Muscle layer of duodenum (tissue), 2 donors: ENCODE measurements around the gene ZNF385A.

Source experiments
- H3K27ac ChIP-seq: one replicate; pipeline ENCODE4 v1.7.0; 2013; ENCODE audit warnings: mild to moderate bottlenecking, low read length
- H3K27me3 ChIP-seq: one replicate; pipeline ENCODE4 v1.7.0; 2013; ENCODE audit warnings: low read depth, mild to moderate bottlenecking, control low read depth, low read length
- H3K36me3 ChIP-seq, 2 donors: one replicate each; pipeline ENCODE4 v1.7.0; 2013; ENCODE audit warnings: low read length in 2 of 2, control low read depth in 1 of 2, mild to moderate bottlenecking in 1 of 2; ENCODE audit not compliant: insufficient read depth in 2 of 2, control insufficient read depth in 1 of 2
- H3K4me1 ChIP-seq, 2 donors: one replicate each; pipeline ENCODE4 v1.7.0; 2013; ENCODE audit warnings: low read length in 2 of 2, mild to moderate bottlenecking in 2 of 2, control low read depth in 1 of 2, moderate library complexity in 1 of 2; ENCODE audit not compliant: insufficient read depth in 2 of 2, control insufficient read depth in 1 of 2
- H3K4me3 ChIP-seq, 2 donors: one replicate each; pipeline ENCODE4 v1.7.0; 2013; ENCODE audit warnings: low read length in 2 of 2, low read depth in 1 of 2, mild to moderate bottlenecking in 1 of 2
- H3K9me3 ChIP-seq, 2 donors: one replicate each; pipeline ENCODE4 v1.7.0; 2013; ENCODE audit warnings: low read length in 2 of 2, control low read depth in 1 of 2, mild to moderate bottlenecking in 1 of 2; ENCODE audit not compliant: control insufficient read depth in 1 of 2
- donor health status: healthy.

ZNF385A gene

DNA sequence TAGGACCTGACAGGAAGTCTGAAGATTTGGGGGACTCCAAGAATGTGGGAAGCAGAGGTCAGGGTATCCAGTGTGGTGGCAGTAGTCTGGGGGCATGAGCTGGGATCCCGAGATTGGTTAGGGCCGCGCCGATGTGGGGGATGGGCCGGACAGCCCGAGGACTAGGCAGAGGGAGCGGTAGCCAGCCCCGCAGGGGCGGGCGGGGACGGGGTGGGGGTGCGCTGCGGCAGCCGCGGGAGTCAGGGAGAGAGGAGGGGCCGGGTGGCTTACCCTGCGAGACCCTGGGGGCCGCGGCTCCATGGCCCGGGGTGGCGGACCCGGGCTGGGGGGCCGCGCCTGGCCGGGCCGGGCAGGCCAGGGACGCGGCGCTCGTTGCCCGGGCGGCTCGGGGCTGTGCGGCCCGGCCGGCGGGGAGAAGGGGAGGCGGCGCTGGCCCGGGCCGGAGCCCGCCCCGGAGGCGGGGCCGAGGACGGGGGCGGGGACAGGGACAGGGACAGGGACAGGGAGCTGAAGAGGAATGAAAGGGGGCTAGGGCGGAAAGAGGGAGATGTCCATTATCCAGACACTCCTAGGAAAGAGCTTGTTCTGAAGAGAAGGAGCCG, 5.6 kb downstream of the ZNF385A start:
- Histone ChIP-seq H3K4me1 (peaks cover 3 to 22% of the 10 kb centered on the region in 2 donors), H3K9me3 (no peaks in the 10 kb centered on the region), H3K27me3 (no peaks in the 10 kb centered on the region), H3K36me3 (peaks cover 0 to 10% of the 10 kb centered on the region in 2 donors), H3K27ac (peak overlapping the region; percentile 43), H3K4me3 (peak overlapping the region; percentile 64 to 67)

DNA sequence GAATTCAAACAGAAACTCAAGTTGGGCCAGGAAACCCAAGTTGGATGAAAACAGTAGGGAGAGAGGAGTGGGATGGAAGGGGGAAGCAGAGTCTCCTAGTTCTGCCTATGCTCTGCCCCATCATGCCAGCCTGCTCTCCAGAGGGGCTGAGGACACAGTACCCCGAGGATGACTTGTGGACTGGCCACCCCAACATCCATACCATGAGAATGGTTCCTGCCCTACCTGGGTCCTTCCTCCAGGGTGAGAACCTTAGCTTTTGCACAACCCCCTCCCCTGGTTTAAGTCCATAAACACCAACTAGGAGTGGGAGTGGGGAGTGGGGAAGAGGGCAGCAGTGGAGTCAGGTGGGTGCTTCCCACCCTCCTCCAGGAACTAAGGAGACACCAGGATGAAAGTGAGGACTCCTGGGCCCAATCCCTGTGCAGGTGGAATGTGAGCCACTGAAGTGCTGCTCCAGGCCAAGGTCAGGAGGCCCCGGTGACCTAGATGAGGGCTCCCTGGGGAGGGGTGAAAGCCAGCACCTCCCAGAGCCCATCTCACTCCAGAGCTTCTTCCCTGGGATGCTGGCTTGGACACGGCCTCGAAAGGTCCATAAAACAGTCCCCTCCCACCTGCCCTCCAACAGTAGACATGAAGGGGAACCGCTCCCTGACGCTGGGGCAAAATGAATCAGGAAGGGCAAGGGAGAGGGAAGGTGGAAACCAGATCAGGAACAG, 6.6 kb downstream of the ZNF385A start:
- H3K4me3 ChIP-seq, result peak overlapping the region; percentile 64 to 67
- H3K27me3 ChIP-seq, result no peaks in the 10 kb centered on the region
- no peaks in the 10 kb centered on the region for H3K9me3 ChIP-seq
- H3K36me3 ChIP-seq, result peaks cover 0 to 19% of the 10 kb centered on the region in 2 donors
- peak overlapping the region; percentile 35 for H3K27ac ChIP-seq
- peaks cover 3 to 22% of the 10 kb centered on the region in 2 donors for H3K4me1 ChIP-seq

DNA sequence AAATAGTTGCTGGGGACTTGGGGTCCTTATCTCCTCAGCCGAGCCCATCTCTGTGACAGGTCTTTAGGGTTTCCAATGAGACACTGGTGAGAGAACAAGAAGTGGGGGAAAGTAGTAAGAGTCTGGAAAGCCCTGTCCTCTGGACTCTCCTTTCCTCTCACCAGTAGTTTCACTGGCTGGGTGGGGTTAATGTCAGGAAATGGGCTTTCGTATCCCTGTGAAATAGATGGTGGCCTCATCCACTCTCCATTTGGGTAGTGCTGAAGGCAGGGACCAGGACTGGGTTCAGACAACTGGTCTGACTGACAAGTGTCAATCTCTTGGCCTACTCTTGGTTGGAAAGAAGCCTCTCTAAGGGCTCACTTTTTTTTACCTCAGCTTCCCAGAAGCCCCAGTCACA, 7.5 kb downstream of the ZNF385A start:
- Histone ChIP-seq H3K9me3 (no peaks in the 10 kb centered on the region), H3K27ac (peak overlapping the region; percentile 28), H3K4me1 (peaks cover 3 to 22% of the 10 kb centered on the region in 2 donors), H3K36me3 (peaks cover 0 to 19% of the 10 kb centered on the region in 2 donors), H3K27me3 (no peaks in the 10 kb centered on the region), H3K4me3 (no peak overlapping the region)

DNA sequence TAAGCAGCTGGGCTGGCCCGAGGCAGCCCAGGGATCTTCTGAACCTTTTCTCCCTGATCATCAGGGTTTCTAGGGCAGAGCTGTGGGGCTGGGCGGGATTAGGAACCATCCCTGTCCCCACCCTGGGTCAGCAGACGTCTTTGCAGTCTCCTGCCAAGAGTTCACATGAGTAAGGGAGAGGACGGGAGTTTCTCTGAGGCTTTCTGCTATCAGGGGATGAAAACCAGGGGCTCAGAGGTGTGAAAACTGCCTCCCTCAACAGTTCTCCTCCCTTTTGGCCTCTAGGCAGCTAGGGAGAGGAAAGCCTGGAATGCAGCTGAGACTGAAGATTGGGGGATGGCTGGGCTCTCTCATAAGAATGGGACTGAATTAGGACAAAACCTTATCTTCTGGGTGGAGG, 7.9 kb downstream of the ZNF385A start:
- H3K4me1 ChIP-seq, result peaks cover 3 to 26% of the 10 kb centered on the region in 2 donors
- no peak overlapping the region for H3K4me3 ChIP-seq
- H3K27me3 ChIP-seq, result no peaks in the 10 kb centered on the region
- peaks cover 0 to 19% of the 10 kb centered on the region in 2 donors for H3K36me3 ChIP-seq
- no peaks in the 10 kb centered on the region for H3K9me3 ChIP-seq
- peak overlapping the region; percentile 28 for H3K27ac ChIP-seq

DNA sequence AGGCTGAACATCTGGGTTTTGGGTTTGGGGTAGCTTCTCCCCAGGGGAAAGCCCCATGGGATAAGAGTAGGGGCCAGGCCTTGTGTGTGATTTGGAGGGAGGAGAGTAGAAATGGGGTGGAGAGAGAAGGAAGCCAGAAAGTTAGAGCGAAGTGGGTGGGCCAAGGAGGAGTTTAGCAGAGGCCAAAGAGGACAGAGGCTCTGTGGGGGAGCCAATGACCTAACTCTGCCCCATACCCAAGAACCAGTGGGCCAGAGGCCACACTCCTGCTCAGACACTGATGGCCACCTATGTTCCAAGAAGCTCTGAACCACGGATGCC, 9.3 kb downstream of the ZNF385A start:
- Histone ChIP-seq H3K27ac (peak overlapping the region; percentile 28), H3K36me3 (peaks cover 0 to 19% of the 10 kb centered on the region in 2 donors), H3K27me3 (no peaks in the 10 kb centered on the region), H3K4me1 (peaks cover 3 to 34% of the 10 kb centered on the region in 2 donors), H3K9me3 (no peaks in the 10 kb centered on the region), H3K4me3 (no peak overlapping the region)

DNA sequence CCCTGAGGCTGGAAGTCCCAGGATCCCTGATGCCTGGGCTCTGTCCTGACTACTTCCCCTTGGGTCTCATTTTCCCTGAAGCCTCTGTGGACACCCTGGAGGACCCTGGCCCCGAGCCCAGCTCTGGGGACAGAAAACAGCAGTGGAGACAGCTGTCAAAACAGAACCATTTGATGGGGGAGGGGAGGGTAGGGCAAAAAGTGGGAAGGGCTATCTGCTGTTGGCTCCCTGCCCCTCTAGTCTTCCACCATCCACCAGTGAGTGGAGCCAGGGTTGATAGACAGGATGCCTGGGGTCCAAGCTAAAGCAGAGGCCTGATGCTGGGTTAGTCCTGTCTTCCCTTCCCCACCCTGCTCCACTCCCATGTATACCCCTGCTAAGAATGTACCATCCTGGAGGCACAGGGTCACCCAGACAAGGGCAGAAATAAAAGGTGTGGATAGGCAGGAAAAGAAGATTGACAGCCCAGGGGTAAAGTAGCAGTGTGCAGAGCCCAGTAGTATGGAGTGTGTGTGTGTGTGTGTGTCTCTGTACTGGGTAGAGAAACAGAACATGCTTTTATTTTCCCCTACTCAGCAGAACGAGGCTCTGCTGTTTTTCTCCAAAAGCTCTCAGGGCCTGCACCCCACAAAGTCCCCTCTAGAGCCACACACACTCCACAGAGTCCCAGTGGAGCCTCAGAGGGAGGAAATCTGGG, 9.8 kb downstream of the ZNF385A start:
- H3K4me1 ChIP-seq, result peaks cover 0 to 39% of the 10 kb centered on the region in 2 donors
- peaks cover 0 to 19% of the 10 kb centered on the region in 2 donors for H3K36me3 ChIP-seq
- H3K4me3 ChIP-seq, result no peak overlapping the region
- no peaks in the 10 kb centered on the region for H3K27me3 ChIP-seq
- H3K9me3 ChIP-seq, result no peaks in the 10 kb centered on the region
- peak overlapping the region; percentile 10 for H3K27ac ChIP-seq

DNA sequence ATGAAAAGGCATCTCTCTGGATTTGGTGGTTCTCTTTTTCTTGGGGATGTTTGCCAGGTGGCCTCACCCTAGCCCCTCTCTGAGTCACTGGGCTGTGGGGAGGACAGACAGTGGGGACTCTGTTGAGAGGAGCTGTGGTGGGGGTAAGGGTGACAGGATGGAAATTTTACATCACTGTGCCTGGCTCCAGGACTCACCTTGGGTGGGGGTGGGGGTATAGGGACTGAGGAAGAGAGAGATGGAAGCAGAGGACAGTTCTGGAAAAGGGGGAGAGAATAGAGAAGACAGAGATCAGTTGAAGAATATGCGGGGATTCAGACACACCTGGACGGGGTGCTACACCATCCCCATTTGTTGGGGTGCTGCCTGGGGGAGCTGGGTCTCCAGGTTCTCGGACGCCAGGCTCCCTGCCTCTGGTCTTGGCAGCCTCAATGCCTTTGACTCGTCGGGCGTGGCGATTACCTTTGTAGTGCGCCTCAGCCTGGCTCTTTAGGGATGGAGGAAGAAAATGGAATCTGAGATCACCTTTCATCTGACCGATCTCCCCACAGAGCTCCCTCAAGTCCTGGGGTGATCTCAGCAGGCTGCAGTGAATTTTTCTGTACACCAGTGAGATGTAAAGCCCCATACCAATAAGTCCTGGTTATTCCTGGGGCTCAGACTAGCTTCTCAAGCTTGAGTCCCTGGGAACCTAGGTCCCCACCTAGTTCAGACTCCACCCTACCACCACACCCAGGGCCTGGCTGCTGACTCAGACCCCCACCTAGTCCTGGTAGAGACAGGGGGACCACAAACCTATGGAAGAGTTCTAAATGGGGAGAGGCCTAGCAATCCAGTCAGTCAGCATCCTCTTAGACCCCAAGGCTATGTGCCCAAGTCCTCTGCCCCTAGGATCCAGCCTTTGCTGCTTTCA, 10.6 kb downstream of the ZNF385A start:
- no peaks in the 10 kb centered on the region for H3K27me3 ChIP-seq
- peaks cover 0 to 43% of the 10 kb centered on the region in 2 donors for H3K4me1 ChIP-seq
- no peaks in the 10 kb centered on the region for H3K9me3 ChIP-seq
- no peak overlapping the region for H3K4me3 ChIP-seq
- H3K36me3 ChIP-seq, result peaks cover 0 to 19% of the 10 kb centered on the region in 2 donors
- peak overlapping the region; percentile 20 for H3K27ac ChIP-seq

DNA sequence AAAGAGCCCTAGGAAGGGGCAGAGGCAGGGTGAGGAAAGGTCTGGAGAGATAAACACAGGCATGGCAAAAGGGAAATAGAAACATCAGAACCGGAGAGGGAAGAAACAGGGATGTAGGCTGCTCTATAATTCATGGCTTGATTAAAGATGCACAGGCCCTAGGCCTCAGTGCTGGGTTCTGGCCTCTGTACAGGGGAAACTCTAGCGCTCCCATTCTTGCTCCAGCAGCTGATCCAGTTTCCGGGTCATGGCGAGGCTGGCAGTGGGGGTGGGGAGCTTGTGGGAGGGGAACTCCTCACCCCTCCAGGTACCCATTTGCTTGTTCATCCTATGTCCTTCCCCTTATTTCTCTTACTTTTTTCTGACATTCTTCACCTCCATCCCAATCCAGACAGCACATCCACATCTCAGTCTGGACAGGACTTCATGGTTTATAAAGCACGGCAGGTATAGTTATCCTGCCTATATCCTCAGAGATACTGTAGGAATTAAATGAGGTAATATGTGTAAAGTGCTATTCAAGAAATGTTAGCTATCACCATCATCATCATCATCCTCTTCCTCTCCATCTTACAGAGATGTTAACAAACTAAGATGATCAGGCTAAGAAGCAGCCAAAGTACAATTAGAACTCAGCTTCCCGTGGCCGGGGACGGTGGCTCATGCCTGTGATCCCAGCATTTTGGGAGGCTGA, 12.3 kb downstream of the ZNF385A start:
- H3K36me3 ChIP-seq, result peaks cover 0 to 19% of the 10 kb centered on the region in 2 donors
- no peaks in the 10 kb centered on the region for H3K27me3 ChIP-seq
- H3K9me3 ChIP-seq, result no peaks in the 10 kb centered on the region
- no peak overlapping the region for H3K4me3 ChIP-seq
- peaks cover 3 to 40% of the 10 kb centered on the region in 2 donors for H3K4me1 ChIP-seq
- no peak overlapping the region for H3K27ac ChIP-seq

DNA sequence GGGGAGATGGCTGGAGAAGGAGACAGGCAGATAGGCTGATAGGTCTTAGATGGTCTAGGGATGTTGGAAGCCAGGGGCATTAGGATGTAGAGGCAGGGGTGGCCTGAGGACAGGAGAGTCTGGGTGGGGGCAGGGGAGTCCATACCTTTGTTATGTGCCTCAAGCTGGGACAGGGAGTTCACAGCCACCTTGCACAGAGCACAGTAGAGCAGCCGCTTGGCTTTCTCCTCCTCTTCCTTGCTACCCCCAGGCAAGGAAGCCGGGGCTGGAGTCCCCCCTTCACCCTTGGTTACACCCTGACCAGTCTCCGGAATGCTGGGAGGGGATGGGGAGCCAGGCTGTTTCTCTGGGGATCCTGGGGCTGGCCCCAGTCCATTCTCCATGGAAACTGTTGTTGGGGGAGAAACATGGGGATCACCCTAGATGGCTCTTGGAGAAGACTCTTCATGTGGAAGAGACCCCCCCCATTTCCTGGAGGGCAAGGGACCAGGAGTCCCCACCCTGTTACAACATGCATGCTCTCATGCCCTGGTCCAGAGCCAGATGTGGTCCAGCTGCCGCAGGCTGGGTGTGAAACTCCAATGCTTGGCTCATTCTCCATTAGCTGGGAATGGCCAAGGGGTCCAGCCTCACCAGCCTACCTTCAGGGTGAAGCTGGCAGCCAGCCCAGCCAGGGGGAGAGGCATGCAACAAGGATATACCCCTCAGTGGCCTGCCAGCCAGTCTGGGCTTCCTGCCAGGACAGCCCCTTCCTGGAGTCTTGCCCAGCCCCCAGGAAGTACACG, 13.0 kb downstream of the ZNF385A start:
- no peaks in the 10 kb centered on the region for H3K9me3 ChIP-seq
- H3K36me3 ChIP-seq, result peaks cover 0 to 19% of the 10 kb centered on the region in 2 donors
- no peaks in the 10 kb centered on the region for H3K27me3 ChIP-seq
- H3K4me3 ChIP-seq, result peak overlapping the region in 1 of 2 donors; percentile 57
- H3K27ac ChIP-seq, result peak overlapping the region; percentile 72
- peaks cover 3 to 40% of the 10 kb centered on the region in 2 donors for H3K4me1 ChIP-seq

DNA sequence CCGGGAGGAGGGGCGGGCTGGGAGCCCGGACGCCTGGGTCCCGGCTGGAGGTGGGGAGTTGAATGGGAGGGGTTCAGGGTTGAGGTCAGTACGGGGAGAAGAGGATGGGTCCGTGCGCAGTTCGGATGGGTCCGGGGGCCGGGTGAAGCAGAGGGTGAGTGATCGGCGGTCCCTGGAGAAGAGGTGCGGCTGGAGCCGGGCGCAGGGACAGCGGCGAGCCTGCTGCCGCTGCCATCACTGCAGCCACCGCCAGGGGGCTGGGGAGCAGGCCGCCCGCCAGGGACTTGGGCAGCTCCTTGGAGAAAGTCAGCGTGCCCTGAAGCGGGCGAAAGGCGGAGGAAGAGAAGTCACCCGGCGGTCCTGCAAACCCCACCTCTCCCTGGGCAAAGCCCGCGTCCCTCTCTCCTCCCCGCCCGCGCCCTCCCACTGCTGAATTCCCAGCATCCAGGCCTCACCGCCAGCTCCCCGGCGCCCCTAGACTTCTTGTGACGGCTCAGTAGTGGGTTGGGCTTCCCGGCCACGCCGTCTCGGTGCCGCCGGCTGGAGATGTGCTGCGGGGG, 14.3 kb downstream of the ZNF385A start:
- Histone ChIP-seq H3K27me3 (no peaks in the 10 kb centered on the region), H3K36me3 (peaks cover 0 to 19% of the 10 kb centered on the region in 2 donors), H3K9me3 (no peaks in the 10 kb centered on the region), H3K4me3 (peak overlapping the region in 1 of 2 donors; percentile 57), H3K4me1 (peaks cover 3 to 40% of the 10 kb centered on the region in 2 donors), H3K27ac (no peak overlapping the region)
